ENCODE measurements around the gene TINCR. TPM values are rescaled to one million over a fixed set of nuclear protein-coding genes. Genes with fewer than 3 reads are reported as not detected.
A peak's percentile ranks its signal among the peaks of the same experiment; 100 is the strongest.

Gene TINCR
- total and polyA plus RNA-seq, 2 of the 13 experiments (the other 11 are each of a cell fraction or from before 2014, with no cell fraction given): 0.17 to 0.33 TPM

GRCh38 chr19:5594521-5594950 is 26.8 kb upstream of the TINCR start (continued):
- TF ChIP-seq ZNF460 (CRISPR knock-in tag; IDR thresholded peaks at IDR 0.05; ENCODE audit: borderline replicate concordance) (no peak; the same call in 1 of the 2 replicates), ZNF572 (CRISPR knock-in tag; IDR thresholded peaks at IDR 0.05) (no peak), ZNF160 (CRISPR knock-in tag; IDR thresholded peaks at IDR 0.05) (0 out of 2 replicates have a peak, but pooled peaks have one; percentile 22), ZNF282 (IDR thresholded peaks at IDR 0.05; ENCODE audit: partially characterized antibody) (no peak), KDM1A (CRISPR knock-in tag; IDR thresholded peaks at IDR 0.05) (peak; percentile 54; the same call in 1 of the 2 replicates), ZFP90 (CRISPR knock-in tag; IDR thresholded peaks at IDR 0.05; ENCODE audit: borderline replicate concordance) (peak; percentile 49; the same call in 1 of the 2 replicates), FOXK1 (CRISPR knock-in tag; IDR thresholded peaks at IDR 0.05; ENCODE audit: borderline replicate concordance, low read depth) (peak; percentile 54; the same call in 1 of the 2 replicates), ZSCAN9 (CRISPR knock-in tag; IDR thresholded peaks at IDR 0.05; ENCODE audit: borderline replicate concordance) (0 out of 2 replicates have a peak, but pooled peaks have one; percentile 52), SALL1 (CRISPR knock-in tag; IDR thresholded peaks at IDR 0.05) (peak; percentile 82), DDIT3 (CRISPR knock-in tag; IDR thresholded peaks at IDR 0.05) (no peak), ZNF496 (CRISPR knock-in tag; IDR thresholded peaks at IDR 0.05; ENCODE audit: insufficient replicate concordance) (no peak), MED1 (CRISPR knock-in tag; IDR thresholded peaks at IDR 0.05) (peak; percentile 83), PREB (CRISPR knock-in tag; IDR thresholded peaks at IDR 0.05) (no peak), ERF (CRISPR knock-in tag; IDR thresholded peaks at IDR 0.05) (peak; percentile 59; the same call in 1 of the 2 replicates), REL (CRISPR knock-in tag; conservative IDR thresholded peaks at IDR 0.05) (no peak), ZNF124 (CRISPR knock-in tag; IDR thresholded peaks at IDR 0.05) (no peak), ZBTB39 (CRISPR knock-in tag; IDR thresholded peaks at IDR 0.05) (no peak), ZFP36L2 (CRISPR knock-in tag; IDR thresholded peaks at IDR 0.05) (no peak), RXRA (CRISPR knock-in tag; IDR thresholded peaks at IDR 0.05) (peak; percentile 72), REXO4 (CRISPR knock-in tag; IDR thresholded peaks at IDR 0.05; ENCODE audit: borderline replicate concordance) (no peak), ZNF326 (CRISPR knock-in tag; IDR thresholded peaks at IDR 0.05; ENCODE audit: borderline replicate concordance) (no peak), RARA (CRISPR knock-in tag; IDR thresholded peaks at IDR 0.05) (peak; percentile 72), MIER2 (CRISPR knock-in tag; IDR thresholded peaks at IDR 0.05) (no peak), ZNF501 (CRISPR knock-in tag; IDR thresholded peaks at IDR 0.05) (peak; percentile 58; the same call in 1 of the 2 replicates), ZNF768 (CRISPR knock-in tag; IDR thresholded peaks at IDR 0.05) (no peak), SP4 (CRISPR knock-in tag; IDR thresholded peaks at IDR 0.05) (no peak), CAMTA2 (CRISPR knock-in tag; IDR thresholded peaks at IDR 0.05; ENCODE audit: borderline replicate concordance) (no peak), ZNF576 (CRISPR knock-in tag; IDR thresholded peaks at IDR 0.05) (no peak), SOX6 (IDR thresholded peaks at IDR 0.05) (no peak), SOX6 (CRISPR knock-in tag; IDR thresholded peaks at IDR 0.05) (peak; percentile 65)

Data from HepG2 (cell line).